GM12891 (cell line): ENCODE measurements around the gene PSKH1.
A peak's percentile ranks its signal among the peaks of the same experiment; 100 is the strongest.

Source experiments
- DNase-seq: peaks from one replicate; pipeline ENCODE4 v3.0.0; 2011; ENCODE audit warnings: low spot score; ENCODE audit not compliant: insufficient read length
- FAIRE-seq: peaks from 2 replicates; lab custom pipeline; 2011; peaks lifted over from hg19 to GRCh38; lab: Jason Lieb, UNC
- PAX5 ChIP-seq: IDR thresholded peaks from 2 replicates; pipeline ENCODE4 v1.6.1; 2011; ENCODE audit warnings: low read length, moderate library complexity, mild to moderate bottlenecking; ENCODE audit not compliant: insufficient read depth, severe bottlenecking
- POLR2A ChIP-seq: IDR thresholded peaks from 2 replicates; pipeline ENCODE4 v1.6.1; 2011; ENCODE audit warnings: low read depth, low read length, control low read depth
- POLR2AphosphoS5 ChIP-seq: IDR thresholded peaks from 2 replicates; pipeline ENCODE4 v1.6.1; 2011; ENCODE audit warnings: low read depth, low read length, control low read depth
- POU2F2 ChIP-seq: IDR thresholded peaks from 2 replicates; pipeline ENCODE4 v1.6.1; 2011; ENCODE audit warnings: low read depth, mild to moderate bottlenecking, control low read depth, low read length, moderate library complexity
- SPI1 ChIP-seq: IDR thresholded peaks from 2 replicates; pipeline ENCODE4 v1.6.1; 2011; ENCODE audit warnings: low read depth, low read length, control low read depth
- TAF1 ChIP-seq: IDR thresholded peaks from 2 replicates; pipeline ENCODE4 v1.6.1; 2011; ENCODE audit warnings: low read depth, low read length, control low read depth

The PSKH1 gene

DNA sequence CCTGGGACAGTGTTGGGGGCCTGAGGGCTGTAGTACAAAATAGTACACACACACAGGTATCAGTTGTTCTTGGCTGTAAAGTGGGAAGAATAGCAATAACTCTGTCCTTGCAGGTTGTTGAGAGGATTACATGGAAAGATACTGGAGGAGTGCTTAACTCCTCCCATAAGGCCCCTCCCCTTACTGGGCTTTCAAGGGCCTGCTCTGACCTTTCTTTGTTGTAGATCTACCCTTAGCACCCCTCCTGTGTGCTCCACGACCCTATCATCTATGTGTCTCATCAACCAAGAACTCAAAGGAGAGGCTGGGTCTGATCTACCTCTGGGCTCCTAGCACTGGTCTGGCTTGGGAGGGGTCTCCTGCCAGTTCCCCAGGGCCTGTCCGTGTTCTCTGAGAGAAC lies 28.5 kb upstream of the PSKH1 start:
- no peak for FAIRE-seq
- no peak for DNase-seq
- no peak for TF ChIP-seq POU2F2
- TF ChIP-seq POLR2AphosphoS5 = no peak
- no peak for TF ChIP-seq SPI1
- TF ChIP-seq POLR2A = no peak
- no peak for TF ChIP-seq TAF1
- TF ChIP-seq PAX5 = no peak

DNA sequence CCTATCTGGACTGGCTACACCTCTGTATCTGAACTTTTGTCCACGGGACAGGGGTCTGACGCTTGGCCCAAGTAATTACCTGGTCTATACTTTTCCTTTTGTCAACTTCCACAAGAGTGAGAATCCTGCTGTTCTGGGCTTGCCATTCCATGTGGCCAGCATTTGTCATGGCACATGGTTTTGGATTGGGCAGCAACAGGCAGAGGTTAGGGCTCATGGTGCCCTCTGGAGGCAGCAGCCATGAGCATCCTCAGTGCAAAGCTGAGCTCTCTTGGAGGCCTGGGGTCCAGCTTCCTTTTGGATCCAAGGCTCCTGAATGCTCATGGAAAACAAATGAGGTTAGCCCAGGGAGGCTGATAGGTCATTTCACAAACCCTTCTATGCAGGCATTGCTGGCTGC lies 27.7 kb upstream of the PSKH1 start:
- DNase-seq = no peak
- TF ChIP-seq PAX5 = no peak
- no peak for TF ChIP-seq POU2F2
- no peak for TF ChIP-seq POLR2A
- TF ChIP-seq SPI1 = no peak
- no peak for TF ChIP-seq TAF1
- TF ChIP-seq POLR2AphosphoS5 = no peak
- FAIRE-seq = no peak

DNA sequence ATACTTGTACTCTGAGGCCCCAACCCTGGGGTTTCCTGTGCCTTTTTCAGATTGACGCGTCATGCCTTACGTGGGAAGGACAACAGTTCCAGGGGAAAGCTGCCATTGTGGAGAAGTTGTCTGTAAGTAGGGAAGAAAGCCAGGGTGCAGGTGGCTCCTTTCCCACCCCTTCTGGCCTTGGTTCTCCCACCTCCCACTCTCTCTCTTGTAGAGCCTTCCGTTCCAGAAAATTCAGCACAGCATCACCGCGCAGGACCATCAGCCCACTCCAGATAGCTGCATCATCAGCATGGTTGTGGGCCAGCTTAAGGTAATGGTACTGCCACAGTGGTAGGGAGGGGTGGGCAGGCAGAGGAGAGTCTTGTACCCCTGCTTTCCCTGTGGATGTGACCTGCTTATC lies 24.8 kb upstream of the PSKH1 start:
- DNase-seq (no peak), FAIRE-seq (no peak)
- TF ChIP-seq POLR2AphosphoS5 (no peak), POLR2A (no peak), TAF1 (no peak), POU2F2 (no peak), SPI1 (no peak), PAX5 (no peak)

DNA sequence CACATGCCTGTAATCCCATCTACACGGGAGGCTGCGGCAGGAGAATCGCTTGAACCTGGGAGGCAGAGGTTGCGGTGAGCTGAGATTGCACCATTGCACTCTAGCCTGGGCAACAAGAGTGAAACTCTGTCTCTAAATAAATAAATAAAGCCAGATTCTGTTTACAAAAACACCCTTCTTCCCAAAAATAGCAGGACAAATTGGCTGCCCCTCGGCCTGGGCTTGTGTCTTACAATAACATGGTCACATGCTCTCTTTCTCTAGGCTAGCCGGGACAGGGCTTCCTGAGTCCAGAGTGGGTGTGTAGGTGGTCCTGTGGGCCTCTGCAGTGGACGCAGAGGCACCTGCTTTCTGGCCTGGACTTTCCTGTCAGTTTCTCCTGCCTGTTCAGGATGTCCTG lies 23.4 kb upstream of the PSKH1 start:
- no peak for DNase-seq
- FAIRE-seq = no peak
- TF ChIP-seq PAX5 (no peak), POU2F2 (no peak), POLR2AphosphoS5 (no peak)

DNA sequence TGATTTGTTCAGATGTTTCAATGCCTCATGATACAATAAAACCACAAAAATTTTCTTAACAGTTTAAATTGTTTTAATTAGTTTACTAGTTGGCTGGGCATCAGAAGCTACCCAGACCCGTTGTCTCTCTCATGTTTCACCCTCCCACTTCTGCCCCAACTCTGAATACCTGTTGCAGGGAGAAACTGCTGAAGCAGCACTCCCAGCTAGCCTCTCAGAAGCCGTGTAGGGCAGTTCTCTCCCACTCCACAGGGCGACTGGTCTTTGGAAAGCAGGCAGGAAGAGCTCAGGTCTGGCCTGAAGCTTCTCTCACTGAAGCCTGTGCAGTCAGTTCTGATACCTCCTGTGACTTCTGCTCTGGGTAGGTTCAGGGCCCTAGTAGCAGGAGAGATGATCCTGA lies 21.8 kb upstream of the PSKH1 start:
- FAIRE-seq (no peak), DNase-seq (no peak)
- TF ChIP-seq POLR2AphosphoS5 = no peak
- TF ChIP-seq POLR2A = no peak
- no peak for TF ChIP-seq SPI1
- TF ChIP-seq PAX5 = no peak
- TF ChIP-seq TAF1 = no peak
- TF ChIP-seq POU2F2 = no peak

DNA sequence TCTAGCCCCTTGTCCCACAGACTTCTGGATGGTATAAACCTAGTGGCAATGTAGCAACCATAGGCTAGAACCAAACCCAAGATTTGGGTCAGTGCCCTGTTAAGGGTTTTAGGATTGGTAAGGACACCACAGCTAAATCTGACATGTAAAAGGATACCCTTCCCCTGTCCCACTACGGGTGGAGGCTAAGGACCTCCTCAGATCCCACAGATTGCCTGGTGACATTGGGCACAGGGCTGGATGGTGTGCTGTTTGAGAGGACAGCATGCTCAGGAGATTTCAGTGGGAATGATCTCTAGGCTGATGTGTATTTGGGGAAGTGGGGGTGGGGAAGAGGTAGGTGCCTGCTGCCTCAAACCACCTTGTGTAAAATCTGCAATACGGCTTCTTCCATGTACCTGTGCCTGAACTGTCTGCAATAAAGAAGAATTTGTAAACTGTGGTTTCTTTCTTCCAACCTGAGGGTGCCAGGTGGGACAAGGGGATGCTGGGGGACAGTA lies 20.9 kb upstream of the PSKH1 start:
- FAIRE-seq (peak; percentile 13), DNase-seq (no peak)
- TF ChIP-seq SPI1 (peak; percentile 29; the same call in 1 of the 2 replicates), POLR2AphosphoS5 (no peak)

DNA sequence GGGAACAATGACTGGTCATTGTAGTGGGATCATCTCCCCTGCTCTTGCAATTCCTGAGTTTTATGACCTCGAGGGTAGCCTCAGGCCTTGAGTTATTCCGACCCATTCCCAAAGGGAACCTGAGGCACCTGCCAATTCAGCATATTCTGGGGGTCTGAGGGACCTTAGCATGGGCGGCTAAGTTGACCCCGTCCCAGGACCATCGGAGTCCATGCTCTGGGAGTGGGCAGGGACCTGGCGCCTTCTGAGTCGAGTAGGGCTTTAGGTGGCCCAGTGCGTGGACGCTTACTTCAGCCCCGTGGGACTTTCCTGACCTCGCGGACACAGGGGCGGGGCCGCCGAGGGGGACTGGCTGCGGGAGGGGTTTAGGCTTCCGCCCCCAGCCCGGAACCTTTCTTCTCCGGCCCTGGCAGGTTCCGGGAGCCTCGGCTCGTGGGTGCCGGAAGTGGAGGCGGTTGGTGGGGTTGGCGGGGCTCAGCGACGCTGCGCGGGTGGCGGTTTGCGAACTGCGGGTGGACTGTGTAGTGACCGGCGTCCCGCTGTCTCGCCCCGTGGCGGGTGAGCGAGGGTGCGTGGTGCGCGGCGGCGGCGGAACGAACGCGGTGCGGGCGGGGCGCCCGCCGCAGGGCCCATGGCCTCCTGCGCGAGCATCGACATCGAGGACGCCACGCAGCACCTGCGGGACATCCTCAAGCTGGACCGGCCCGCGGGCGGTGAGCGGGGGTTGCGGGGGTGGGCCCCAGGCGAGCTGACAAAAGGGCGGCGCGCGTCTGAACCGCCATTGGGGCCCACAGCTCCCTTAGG lies 20.2 kb upstream of the PSKH1 start, which contains the start of gene EDC4:
Gene EDC4 (plus strand): TSS at position 422 of the 804 bp plus-strand sequence. CDS start 210 bp downstream, at position 632.
- DNase-seq (peak; percentile 97), FAIRE-seq (peak; percentile 84)
- TF ChIP-seq TAF1 (peak; percentile 62; the same call in 1 of the 2 replicates), POU2F2 (peak; percentile 80), POLR2A (peak; percentile 86), POLR2AphosphoS5 (peak; percentile 78), SPI1 (no peak), PAX5 (no peak)

DNA sequence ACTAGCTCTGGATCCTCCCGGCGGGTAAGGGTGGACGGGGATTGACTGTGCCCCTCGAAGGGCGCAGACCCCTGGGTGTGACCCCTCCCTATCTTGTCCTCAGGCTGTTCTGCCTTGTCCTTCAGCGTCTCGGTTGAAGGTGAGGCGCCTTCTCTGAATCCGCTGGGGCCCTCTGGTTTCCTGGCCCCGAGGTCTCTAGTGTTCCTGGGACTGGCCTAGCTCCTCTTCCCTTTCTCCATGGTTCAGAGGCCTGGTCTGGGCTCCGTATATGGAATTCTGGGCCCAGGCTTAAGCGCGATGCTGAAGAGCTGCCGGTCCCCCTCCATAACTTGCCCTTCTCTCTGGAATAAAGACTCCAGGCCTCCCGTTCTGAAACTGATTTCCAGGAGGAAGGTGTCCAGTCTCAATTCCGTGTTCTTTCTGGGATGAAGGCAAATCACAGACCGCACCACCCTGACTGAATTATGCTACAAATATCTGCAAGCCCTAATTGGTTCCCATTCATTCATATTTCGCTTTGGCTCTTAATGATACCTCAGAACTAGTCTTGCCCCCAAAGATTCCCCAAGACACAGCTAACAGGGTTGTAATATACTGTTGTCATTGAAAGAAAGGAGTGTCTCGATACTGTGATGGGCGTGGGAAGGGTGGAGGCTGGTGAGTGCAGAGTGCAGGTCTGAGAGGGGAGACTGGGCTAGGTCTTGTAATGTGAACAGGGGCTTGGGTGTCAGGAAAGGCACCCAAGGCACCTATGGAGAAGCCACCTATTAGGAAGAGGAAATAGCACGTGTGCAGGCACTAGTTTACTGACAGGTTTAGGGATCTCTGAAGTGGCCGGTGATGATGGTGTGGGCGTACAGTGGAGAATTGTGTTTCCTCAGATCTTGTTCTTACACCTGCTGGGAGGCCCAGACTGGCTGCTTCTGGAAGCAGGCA lies 19.4 kb upstream of the PSKH1 start:
- DNase-seq (no peak), FAIRE-seq (peak; percentile 9)
- TF ChIP-seq PAX5 = no peak
- TF ChIP-seq POLR2AphosphoS5 = no peak
- no peak for TF ChIP-seq TAF1
- TF ChIP-seq SPI1 = no peak
- TF ChIP-seq POLR2A = no peak
- no peak for TF ChIP-seq POU2F2

DNA sequence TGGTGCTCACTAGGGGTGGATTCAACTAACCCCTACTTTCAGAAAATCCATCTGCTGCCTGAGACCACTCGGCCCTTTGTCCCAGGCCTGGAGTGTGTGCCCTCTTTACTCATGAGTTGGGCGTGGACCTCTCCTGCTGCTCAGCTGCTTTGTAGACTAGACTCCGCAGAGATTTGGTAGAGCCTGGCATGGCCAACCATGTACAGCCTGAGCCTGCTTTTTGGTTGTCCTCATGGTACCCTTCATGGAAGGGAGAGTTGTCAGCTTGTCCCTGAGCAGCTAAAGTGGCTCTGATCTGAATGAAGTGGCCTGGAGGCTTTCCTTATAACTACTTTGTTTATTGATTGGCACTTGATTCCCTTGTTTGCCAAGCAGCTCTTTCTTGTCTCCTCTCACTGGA lies 18.7 kb upstream of the PSKH1 start:
- DNase-seq (no peak), FAIRE-seq (no peak)
- TF ChIP-seq SPI1 = no peak
- no peak for TF ChIP-seq POU2F2
- TF ChIP-seq POLR2AphosphoS5 = no peak
- no peak for TF ChIP-seq POLR2A
- no peak for TF ChIP-seq PAX5
- TF ChIP-seq TAF1 = no peak
